Activated CD4-positive, alpha-beta T cell treated with anti-CD3 and anti-CD28 coated beads for 24 hours (primary cell): ENCODE data around the gene FIGNL1.

Source experiments
- DNase-seq, 2 donors: peaks; one replicate each; pipeline ENCODE4 v3.0.0-alpha.2; 2020; ENCODE audit warnings: low read depth in 2 of 2

Gene FIGNL1

GRCh38 chr7:50399206-50399605 is 50.9 kb downstream of the FIGNL1 start:
- DNase-seq, result no peak

GRCh38 chr7:50397971-50398324 is 52.2 kb downstream of the FIGNL1 start:
- DNase-seq, result no peak

- no peak for DNase-seq
Observed at GRCh38 chr7:50397320-50397970, 52.7 kb downstream of the FIGNL1 start.

- DNase-seq, result no peak
Observed at GRCh38 chr7:50396856-50397255, 53.3 kb downstream of the FIGNL1 start.

- no peak for DNase-seq
Observed at GRCh38 chr7:50394315-50394714, 55.8 kb downstream of the FIGNL1 start.
